DND-41 (cell line): ENCODE data around the gene GK.

Source experiments
- EZH2 ChIP-seq: IDR thresholded peaks from 3 replicates; pipeline ENCODE4 v1.6.1; 2012; ENCODE audit warnings: borderline replicate concordance, low read depth, mild to moderate bottlenecking, moderate library complexity, low read length, inconsistent platforms; ENCODE audit not compliant: severe bottlenecking
- TF ChIP-seq, protein P1 (sequence below): IDR thresholded peaks from 2 replicates; pipeline ENCODE4 v1.5.1; 2012; ENCODE audit warnings: borderline replicate concordance, low read length, moderate library complexity, mild to moderate bottlenecking; ENCODE audit not compliant: poor library complexity, severe bottlenecking; ENCODE audit errors: extremely low read depth

DNA sequence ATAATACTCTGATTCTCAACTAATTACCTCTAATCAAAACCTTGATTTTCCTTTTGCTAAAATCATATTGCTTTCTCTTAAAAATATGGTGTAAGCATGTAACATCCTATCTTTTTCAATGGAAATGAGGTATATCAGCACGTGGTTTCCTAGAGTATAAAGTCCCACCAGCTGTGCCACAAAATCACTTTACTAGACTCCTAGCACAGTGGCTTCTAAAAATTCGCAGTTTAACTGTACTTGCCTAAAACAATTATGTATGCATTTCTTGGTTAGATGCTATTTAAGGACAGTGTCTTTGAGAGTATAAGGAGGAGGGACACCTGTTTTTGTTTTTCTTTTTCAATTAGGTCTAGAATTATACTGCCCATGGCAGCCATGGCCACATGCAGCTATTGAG, 62.8 kb downstream of the GK start:
- TF ChIP-seq, protein P1, sequence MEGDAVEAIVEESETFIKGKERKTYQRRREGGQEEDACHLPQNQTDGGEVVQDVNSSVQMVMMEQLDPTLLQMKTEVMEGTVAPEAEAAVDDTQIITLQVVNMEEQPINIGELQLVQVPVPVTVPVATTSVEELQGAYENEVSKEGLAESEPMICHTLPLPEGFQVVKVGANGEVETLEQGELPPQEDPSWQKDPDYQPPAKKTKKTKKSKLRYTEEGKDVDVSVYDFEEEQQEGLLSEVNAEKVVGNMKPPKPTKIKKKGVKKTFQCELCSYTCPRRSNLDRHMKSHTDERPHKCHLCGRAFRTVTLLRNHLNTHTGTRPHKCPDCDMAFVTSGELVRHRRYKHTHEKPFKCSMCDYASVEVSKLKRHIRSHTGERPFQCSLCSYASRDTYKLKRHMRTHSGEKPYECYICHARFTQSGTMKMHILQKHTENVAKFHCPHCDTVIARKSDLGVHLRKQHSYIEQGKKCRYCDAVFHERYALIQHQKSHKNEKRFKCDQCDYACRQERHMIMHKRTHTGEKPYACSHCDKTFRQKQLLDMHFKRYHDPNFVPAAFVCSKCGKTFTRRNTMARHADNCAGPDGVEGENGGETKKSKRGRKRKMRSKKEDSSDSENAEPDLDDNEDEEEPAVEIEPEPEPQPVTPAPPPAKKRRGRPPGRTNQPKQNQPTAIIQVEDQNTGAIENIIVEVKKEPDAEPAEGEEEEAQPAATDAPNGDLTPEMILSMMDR, result no peak
- no peak for TF ChIP-seq EZH2
